IPS-18a (cell line): ENCODE measurements around the gene SDK2.

ENCODE experiments used
- H3K27ac ChIP-seq: one replicate; pipeline ENCODE4 v1.5.1; 2013; ENCODE audit warnings: low read length
- H3K27me3 ChIP-seq: one replicate; pipeline ENCODE4 v1.6.1; 2013; ENCODE audit warnings: mild to moderate bottlenecking, low read length; ENCODE audit not compliant: control insufficient read depth, insufficient read depth
- H3K36me3 ChIP-seq: one replicate; pipeline ENCODE4 v1.6.1; 2013; ENCODE audit warnings: low read depth, low read length; ENCODE audit not compliant: control insufficient read depth
- H3K4me1 ChIP-seq: one replicate; pipeline ENCODE4 v1.6.1; 2013; ENCODE audit warnings: low read depth, low read length; ENCODE audit not compliant: control insufficient read depth
- H3K4me3 ChIP-seq: one replicate; pipeline ENCODE4 v1.5.1; 2013; ENCODE audit warnings: low read length
- H3K9ac ChIP-seq: one replicate; pipeline ENCODE4 v1.6.1; 2013; ENCODE audit warnings: mild to moderate bottlenecking, low read length, moderate library complexity
- H3K9me3 ChIP-seq: one replicate; pipeline ENCODE4 v1.6.1; 2013; ENCODE audit warnings: low read depth, low read length; ENCODE audit not compliant: control insufficient read depth

Gene SDK2

GRCh38 chr17:73356561-73357170 is 287.6 kb downstream of the SDK2 start:
- Histone ChIP-seq H3K4me1 (peaks cover 22% of the 10 kb centered on the region), H3K9ac (no peak overlapping the region), H3K36me3 (no peaks in the 10 kb centered on the region)

GRCh38 chr17:73354423-73355284 is 289.6 kb downstream of the SDK2 start:
- Histone ChIP-seq H3K27me3 (no peaks in the 10 kb centered on the region), H3K9ac (no peak overlapping the region), H3K4me3 (no peak overlapping the region), H3K36me3 (no peaks in the 10 kb centered on the region), H3K27ac (no peak overlapping the region), H3K4me1 (peaks cover 1% of the 10 kb centered on the region), H3K9me3 (no peaks in the 10 kb centered on the region)

More at GRCh38 chr17:73356561-73357170, 287.6 kb downstream of the SDK2 start:
- Histone ChIP-seq H3K27me3 (no peaks in the 10 kb centered on the region), H3K27ac (no peak overlapping the region), H3K4me3 (no peak overlapping the region), H3K9me3 (no peaks in the 10 kb centered on the region)

- Histone ChIP-seq H3K9ac (no peak overlapping the region), H3K27me3 (no peaks in the 10 kb centered on the region), H3K36me3 (no peaks in the 10 kb centered on the region), H3K4me3 (no peak overlapping the region), H3K27ac (no peak overlapping the region), H3K4me1 (peaks cover 10% of the 10 kb centered on the region), H3K9me3 (no peaks in the 10 kb centered on the region)
Measured at GRCh38 chr17:73352261-73352660, 292.0 kb downstream of the SDK2 start.

- no peaks in the 10 kb centered on the region for H3K27me3 ChIP-seq
- no peaks in the 10 kb centered on the region for H3K9me3 ChIP-seq
- H3K9ac ChIP-seq = no peak overlapping the region
- no peak overlapping the region for H3K27ac ChIP-seq
- H3K4me1 ChIP-seq = peaks cover 10% of the 10 kb centered on the region
- H3K36me3 ChIP-seq = no peaks in the 10 kb centered on the region
- H3K4me3 ChIP-seq = no peak overlapping the region
Measured at GRCh38 chr17:73351764-73352163, 292.5 kb downstream of the SDK2 start.

- Histone ChIP-seq H3K4me3 (no peak overlapping the region), H3K36me3 (no peaks in the 10 kb centered on the region), H3K27me3 (no peaks in the 10 kb centered on the region), H3K4me1 (peaks cover 10% of the 10 kb centered on the region), H3K9me3 (no peaks in the 10 kb centered on the region), H3K27ac (no peak overlapping the region), H3K9ac (no peak overlapping the region)
Measured at GRCh38 chr17:73350864-73351263, 293.4 kb downstream of the SDK2 start.

GRCh38 chr17:73349647-73350046 is 294.6 kb downstream of the SDK2 start:
- no peak overlapping the region for H3K27ac ChIP-seq

GRCh38 chr17:73349138-73349537 is 295.1 kb downstream of the SDK2 start:
- Histone ChIP-seq H3K4me1 (peaks cover 14% of the 10 kb centered on the region), H3K4me3 (no peak overlapping the region), H3K36me3 (no peaks in the 10 kb centered on the region), H3K27ac (no peak overlapping the region), H3K27me3 (no peaks in the 10 kb centered on the region), H3K9me3 (no peaks in the 10 kb centered on the region), H3K9ac (peak overlapping the region; percentile 4)

More at GRCh38 chr17:73349647-73350046, 294.6 kb downstream of the SDK2 start:
- no peaks in the 10 kb centered on the region for H3K9me3 ChIP-seq
- no peaks in the 10 kb centered on the region for H3K27me3 ChIP-seq
- H3K4me3 ChIP-seq = no peak overlapping the region
- peaks cover 10% of the 10 kb centered on the region for H3K4me1 ChIP-seq
- H3K9ac ChIP-seq = no peak overlapping the region
- H3K36me3 ChIP-seq = no peaks in the 10 kb centered on the region

- Histone ChIP-seq H3K4me3 (no peak overlapping the region), H3K36me3 (no peaks in the 10 kb centered on the region), H3K27me3 (no peaks in the 10 kb centered on the region), H3K27ac (no peak overlapping the region), H3K4me1 (peaks cover 18% of the 10 kb centered on the region), H3K9me3 (no peaks in the 10 kb centered on the region), H3K9ac (peak overlapping the region; percentile 4)
Measured at GRCh38 chr17:73348829-73349095, 295.5 kb downstream of the SDK2 start.

- no peaks in the 10 kb centered on the region for H3K36me3 ChIP-seq
- no peak overlapping the region for H3K4me3 ChIP-seq
- no peaks in the 10 kb centered on the region for H3K27me3 ChIP-seq
- no peak overlapping the region for H3K27ac ChIP-seq
- H3K9me3 ChIP-seq = no peaks in the 10 kb centered on the region
- no peak overlapping the region for H3K9ac ChIP-seq
- H3K4me1 ChIP-seq = peaks cover 22% of the 10 kb centered on the region
Measured at GRCh38 chr17:73348018-73348828, 296.0 kb downstream of the SDK2 start.

- Histone ChIP-seq H3K4me1 (peaks cover 29% of the 10 kb centered on the region), H3K27me3 (no peaks in the 10 kb centered on the region), H3K9me3 (no peaks in the 10 kb centered on the region), H3K36me3 (no peaks in the 10 kb centered on the region), H3K4me3 (no peak overlapping the region), H3K9ac (no peak overlapping the region), H3K27ac (no peak overlapping the region)
Measured at GRCh38 chr17:73347351-73347750, 296.9 kb downstream of the SDK2 start.

GRCh38 chr17:73346501-73347162 is 297.6 kb downstream of the SDK2 start:
- peaks cover 35% of the 10 kb centered on the region for H3K4me1 ChIP-seq
- H3K27me3 ChIP-seq = no peaks in the 10 kb centered on the region
- no peaks in the 10 kb centered on the region for H3K36me3 ChIP-seq
- no peak overlapping the region for H3K9ac ChIP-seq
- no peak overlapping the region for H3K27ac ChIP-seq
- H3K9me3 ChIP-seq = no peaks in the 10 kb centered on the region
- H3K4me3 ChIP-seq = no peak overlapping the region
